Measurements from ENCODE around the gene ITGA7.

GRCh38 chr12:55697686-55698085 lies 10.0 kb downstream of the ITGA7 start:
- no peak for TF ChIP-seq CTCF (IDR thresholded peaks at IDR 0.05)
- no peak for TF ChIP-seq POLR2A (IDR thresholded peaks at IDR 0.05)
